Urothelium cell line (cell line): ENCODE measurements around the gene WRNIP1.

ENCODE experiments used
- DNase-seq: peaks from one replicate; pipeline ENCODE4 v3.0.0; 2011; ENCODE audit warnings: low spot score, mixed read lengths
- FAIRE-seq: peaks from 2 replicates; lab custom pipeline; 2011; peaks lifted over from hg19 to GRCh38; lab: Jason Lieb, UNC

WRNIP1 gene

GRCh38 chr6:2765166-2765895 is at the start of gene WRNIP1:
TSS of gene WRNIP1 (plus strand) at chr6:2765393. CDS start at chr6:2765623, 230 bp downstream.
- FAIRE-seq, result peak; percentile 52
- DNase-seq, result peak; percentile 94

- FAIRE-seq, result no peak
- no peak for DNase-seq
These were observed 49.5 kb upstream of the WRNIP1 start for GRCh38 chr6:2715737-2716136.

GRCh38 chr6:2716936-2717700 is 48.1 kb upstream of the WRNIP1 start:
- no peak for DNase-seq
- FAIRE-seq, result no peak

GRCh38 chr6:2718334-2719092 is 46.7 kb upstream of the WRNIP1 start:
- DNase-seq (no peak), FAIRE-seq (no peak)

- DNase-seq (no peak), FAIRE-seq (no peak)
These were observed 46.1 kb upstream of the WRNIP1 start for GRCh38 chr6:2719093-2719455.

GRCh38 chr6:2721219-2721618 is 44.0 kb upstream of the WRNIP1 start:
- FAIRE-seq, result no peak

GRCh38 chr6:2725364-2725988 is 39.7 kb upstream of the WRNIP1 start:
- DNase-seq, result no peak
- FAIRE-seq, result no peak

More at GRCh38 chr6:2721219-2721618, 44.0 kb upstream of the WRNIP1 start:
- DNase-seq, result no peak

GRCh38 chr6:2725999-2726567 is 39.1 kb upstream of the WRNIP1 start:
- FAIRE-seq (no peak), DNase-seq (peak; percentile 14)

- no peak for DNase-seq
- FAIRE-seq, result no peak
These were observed 35.3 kb upstream of the WRNIP1 start for GRCh38 chr6:2729921-2730320.

GRCh38 chr6:2730353-2731107 is 34.7 kb upstream of the WRNIP1 start:
- DNase-seq, result no peak
- FAIRE-seq, result no peak

GRCh38 chr6:2731281-2731909 is 33.8 kb upstream of the WRNIP1 start:
- no peak for FAIRE-seq
- no peak for DNase-seq

GRCh38 chr6:2732503-2733089 is 32.6 kb upstream of the WRNIP1 start:
- no peak for FAIRE-seq
- no peak for DNase-seq

GRCh38 chr6:2733324-2733723 is 31.9 kb upstream of the WRNIP1 start:
- no peak for DNase-seq
- no peak for FAIRE-seq

- no peak for DNase-seq
- no peak for FAIRE-seq
These were observed 31.3 kb upstream of the WRNIP1 start for GRCh38 chr6:2733736-2734480.

GRCh38 chr6:2734488-2735166 is 30.6 kb upstream of the WRNIP1 start:
- DNase-seq (no peak), FAIRE-seq (no peak)

- DNase-seq, result no peak
- FAIRE-seq, result no peak
These were observed 27.3 kb upstream of the WRNIP1 start for GRCh38 chr6:2737885-2738284.

- FAIRE-seq (no peak), DNase-seq (peak; percentile 57)
These were observed 26.7 kb upstream of the WRNIP1 start for GRCh38 chr6:2738373-2738979.
